SW480 (cell line): Measurements from ENCODE around the gene LGALS3.

Experiments used
- DNase-seq: peaks from one replicate; pipeline ENCODE4 v3.0.0-alpha.2; 2016; ENCODE audit warnings: low spot score

LGALS3 gene

DNA sequence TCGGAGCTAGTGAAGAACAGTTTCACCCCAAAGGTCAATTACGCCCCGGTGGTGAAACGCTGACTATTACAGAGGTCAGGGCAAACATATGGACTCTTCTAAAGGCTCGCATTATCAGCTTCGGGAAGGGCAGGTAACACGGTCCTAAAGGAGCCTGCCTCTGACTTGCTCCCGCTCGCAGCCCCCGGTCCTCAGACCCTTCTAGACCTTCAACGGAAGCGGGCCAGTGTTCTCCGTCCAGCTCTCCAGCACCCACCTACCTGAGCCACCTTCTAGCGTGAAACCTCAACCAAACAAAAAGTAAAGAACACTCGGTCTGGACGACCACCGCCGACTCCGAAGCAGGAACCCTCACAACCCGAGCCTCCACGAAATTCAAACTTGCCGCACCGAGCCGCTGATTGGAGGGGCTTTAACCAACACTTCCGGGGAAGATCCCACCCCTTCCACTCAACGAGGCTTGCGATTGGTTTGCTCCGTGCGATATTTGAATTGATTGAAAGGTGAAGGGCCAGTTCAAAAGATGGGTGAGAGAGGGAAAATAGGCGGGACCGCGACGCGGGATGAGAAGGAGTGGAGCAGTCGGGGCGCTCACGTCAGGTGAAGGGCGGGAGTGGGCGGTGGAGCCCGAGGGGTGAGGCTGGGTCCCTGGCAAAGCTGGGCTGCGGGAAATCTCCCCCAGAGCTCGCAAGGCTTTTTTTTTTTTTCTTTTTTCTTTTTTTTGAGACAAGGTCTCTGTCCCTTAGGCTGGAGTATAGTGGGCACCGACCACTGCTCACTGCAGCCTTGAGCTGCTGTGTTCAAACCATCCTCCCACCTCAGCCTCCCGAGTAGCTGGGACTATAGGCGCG is 62.4 kb downstream of the LGALS3 start, which contains the start of gene DLGAP5:
Gene DLGAP5 (minus strand): TSS at position 383 of the 851 bp plus-strand sequence. CDS start 2,406 bp downstream, outside the sequence.
- peak; percentile 97 for DNase-seq

- no peak for DNase-seq
Observed at GRCh38 chr14:55192054-55192621, 63.1 kb downstream of the LGALS3 start.

DNA sequence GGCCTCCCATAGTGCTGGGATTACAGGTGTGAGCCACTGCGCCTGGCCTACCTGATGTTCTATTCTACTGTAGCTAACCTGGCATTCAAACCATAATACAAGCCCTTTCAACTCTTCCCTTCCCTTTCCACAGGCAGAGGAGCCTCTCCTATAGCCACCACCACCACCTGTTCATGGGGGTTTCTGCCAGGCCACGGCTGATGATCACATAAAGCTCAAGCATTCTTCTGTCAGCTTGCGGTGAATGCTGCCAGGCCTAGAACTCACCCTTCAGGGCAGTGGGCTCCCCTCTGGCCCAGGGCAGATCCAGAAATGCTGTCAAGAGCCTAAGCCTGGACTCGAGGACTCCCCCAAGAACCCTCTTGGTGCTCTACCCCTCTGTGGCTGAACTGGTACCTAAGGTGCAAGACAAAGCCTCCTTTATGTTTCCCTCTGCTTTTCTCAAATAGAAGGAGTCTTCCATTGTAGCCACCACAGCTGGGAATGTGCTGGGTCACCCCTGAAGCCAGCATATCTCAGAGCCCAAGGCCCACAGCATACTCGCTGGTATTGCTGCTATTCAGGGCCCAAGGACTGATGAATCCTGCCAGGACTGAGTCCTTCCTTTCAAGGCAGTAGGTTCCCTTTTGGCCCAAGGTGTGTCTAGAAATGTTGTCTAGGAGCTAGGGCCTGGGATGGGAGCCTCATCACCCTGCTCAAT is 65.8 kb downstream of the LGALS3 start:
- DNase-seq: no peak
